CD4-positive, alpha-beta T cell treated with Interferon alpha-2 for 1 hour (primary cell): ENCODE measurements around the gene TDRD9.

Experiments used
- DNase-seq, 2 donors: peaks; one replicate each; pipeline ENCODE4 v3.0.0-alpha.2; 2020 to 2022

The TDRD9 gene

DNA sequence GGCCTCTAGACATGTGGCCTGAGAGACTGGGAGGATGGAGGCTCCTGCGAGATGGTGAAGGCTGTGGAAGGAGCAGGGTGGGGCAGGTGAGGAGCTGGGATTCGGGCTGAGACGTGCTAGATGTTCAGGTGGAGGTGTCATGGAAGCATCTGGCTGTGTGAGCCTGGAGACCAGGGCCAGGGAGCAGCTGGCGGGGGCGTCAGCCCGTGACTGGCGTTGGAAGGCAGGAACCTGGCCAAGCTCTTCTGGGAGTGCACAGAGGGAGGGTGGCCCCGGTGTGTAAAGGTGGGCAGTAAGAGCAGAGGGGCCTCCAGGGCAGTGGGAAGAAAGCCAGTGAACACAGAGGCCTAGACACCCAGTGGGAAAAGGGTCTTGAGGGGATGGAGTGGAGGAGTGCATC, 69.1 kb downstream of the TDRD9 start:
- no peak for DNase-seq

- DNase-seq, result no peak
These were observed 69.8 kb downstream of the TDRD9 start for GRCh38 chr14:103998027-103998426.

DNA sequence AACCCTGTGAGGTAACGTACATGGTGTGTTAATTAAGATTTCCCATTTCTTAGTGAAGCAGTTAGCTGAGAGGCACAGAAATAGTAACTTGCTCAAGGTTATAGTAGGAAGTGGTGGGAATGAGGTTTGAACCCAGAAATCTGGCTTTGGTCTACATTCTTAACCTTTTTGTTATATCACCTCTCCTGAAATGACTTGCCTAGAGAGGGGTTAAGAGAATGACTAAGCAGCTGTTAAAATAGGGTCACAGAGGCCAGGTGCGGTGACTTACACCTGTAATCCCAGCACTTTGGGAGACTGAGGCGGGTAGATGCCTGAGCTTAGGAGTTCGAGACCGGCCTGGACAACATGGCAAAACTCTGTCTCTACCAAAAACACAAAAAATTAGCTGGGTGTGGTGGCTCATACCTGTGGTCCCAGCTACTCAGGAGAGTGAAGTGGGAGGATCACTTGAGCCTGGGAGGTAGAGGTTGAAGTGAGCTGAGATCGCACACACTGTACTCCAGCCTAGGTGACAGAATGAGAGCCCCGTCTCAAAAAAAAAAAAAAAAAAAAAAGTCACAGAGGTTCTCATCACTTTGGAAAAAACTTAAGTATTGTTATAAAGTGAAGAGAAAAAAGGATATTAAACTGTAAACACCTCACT, 71.7 kb downstream of the TDRD9 start:
- DNase-seq, result no peak

GRCh38 chr14:104001003-104001402, 72.7 kb downstream of the TDRD9 start:
- peak in 1 of 2 donors; percentile 15 for DNase-seq

- DNase-seq, result no peak
These were observed 75.4 kb downstream of the TDRD9 start for GRCh38 chr14:104003616-104004015.

DNA sequence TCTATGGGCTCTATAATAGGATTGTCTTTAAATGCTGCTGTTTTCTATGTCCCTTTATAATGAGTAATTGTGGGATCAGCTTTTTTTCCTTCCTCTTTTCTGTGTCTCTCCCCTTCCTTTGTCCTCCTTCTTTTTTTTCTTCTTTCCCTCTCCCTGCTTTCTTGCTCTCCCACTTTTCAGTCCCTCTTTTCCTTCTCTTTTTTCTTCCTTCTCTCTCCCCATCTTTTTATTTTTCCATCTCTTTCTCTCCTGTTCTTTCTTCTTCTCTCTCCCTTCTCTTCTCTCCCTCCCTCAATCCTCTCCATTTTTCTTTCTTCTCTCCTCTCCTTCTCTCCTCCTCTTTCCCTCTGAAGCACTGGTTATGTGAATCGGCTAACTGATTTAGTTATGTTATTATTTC, 76.6 kb downstream of the TDRD9 start:
- DNase-seq, result no peak

DNA sequence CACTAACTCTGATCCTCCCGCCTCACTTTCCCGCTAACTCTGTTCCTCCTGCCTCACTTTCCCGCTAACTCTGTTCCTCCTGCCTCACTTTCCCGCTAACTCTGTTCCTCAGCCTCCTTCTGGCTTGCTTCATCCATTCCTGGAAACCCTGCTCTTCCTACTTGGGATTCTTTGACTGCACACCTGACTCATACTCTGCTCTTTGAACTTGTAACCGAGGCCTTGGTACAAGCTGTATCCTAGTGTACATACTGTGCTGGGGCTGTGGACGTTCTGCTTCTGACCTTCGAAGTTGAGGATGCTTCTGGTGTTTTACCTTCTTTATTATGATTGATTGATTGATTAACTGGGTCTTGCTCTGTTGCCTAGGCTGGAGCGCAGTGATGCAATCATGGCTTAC, 77.2 kb downstream of the TDRD9 start:
- no peak for DNase-seq

DNA sequence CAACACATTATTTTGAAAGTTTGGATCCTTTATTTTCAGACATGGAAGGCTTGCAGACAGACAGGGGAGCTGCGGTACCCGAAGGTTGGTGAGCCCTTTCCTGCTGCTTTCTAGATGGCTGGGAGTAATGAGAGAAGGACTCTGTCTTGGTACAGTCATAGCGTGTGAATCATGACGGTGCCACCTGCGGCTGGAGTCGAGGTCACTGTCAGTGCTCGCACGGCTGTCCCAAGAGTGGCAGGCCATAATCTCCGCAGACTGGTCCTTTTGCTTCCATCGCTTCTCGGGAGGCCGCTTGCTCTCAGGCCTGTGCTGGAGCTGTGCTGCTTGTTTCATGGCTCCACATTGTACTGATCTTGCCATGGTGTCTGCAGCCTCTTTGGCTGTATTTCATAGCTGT, 78.9 kb downstream of the TDRD9 start:
- no peak for DNase-seq

DNA sequence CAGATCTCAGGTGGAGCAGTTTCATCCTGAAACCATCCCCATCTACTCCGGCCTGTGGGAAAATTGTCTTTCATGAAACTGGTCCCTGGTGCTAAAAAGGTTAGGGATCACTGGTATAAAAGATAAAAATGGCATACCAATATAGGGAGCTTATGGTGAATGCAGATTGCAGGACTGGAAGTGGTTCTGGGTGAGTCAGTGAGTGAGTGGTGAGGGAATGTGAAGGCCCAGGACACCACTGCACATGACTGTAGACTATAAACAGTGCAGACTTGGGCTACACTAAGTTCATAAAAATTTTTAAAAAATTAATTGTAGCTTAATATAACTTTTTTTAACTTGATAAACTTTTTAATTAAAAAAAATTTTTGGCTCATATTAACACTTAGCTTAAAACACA, 81.0 kb downstream of the TDRD9 start:
- no peak for DNase-seq

DNA sequence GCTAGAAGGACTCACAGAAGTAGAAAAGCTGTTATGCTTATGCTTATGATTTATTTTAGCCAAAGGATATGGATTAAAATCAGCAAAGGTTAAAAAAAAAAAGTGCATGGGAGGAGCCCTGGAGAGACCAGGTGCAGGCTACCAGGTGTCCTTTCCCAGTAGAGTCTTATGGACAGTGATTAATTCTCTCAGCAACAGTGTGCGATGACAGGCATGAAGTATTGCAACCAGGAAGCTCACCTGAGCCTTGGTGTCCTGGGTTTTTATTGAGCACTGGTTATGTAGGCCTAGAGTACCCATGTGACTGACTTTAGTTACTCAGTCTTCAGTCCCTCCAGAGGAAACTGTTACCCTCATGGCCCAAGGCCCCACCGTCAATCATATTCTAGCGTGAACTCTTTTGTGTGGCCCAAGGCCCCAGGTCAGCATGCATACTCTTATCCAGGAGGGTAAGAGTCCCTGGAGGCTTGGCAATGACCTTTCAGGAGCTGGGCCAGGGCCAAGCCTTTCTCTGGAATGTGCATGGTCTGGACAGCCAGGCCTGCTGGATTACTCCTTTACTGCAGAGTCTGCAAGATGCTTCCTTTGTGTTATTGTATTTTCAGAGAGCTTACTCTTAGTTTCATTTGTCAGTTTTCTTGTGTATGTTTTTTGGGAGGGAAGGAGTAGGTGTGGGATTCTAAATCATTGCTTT, 83.7 kb downstream of the TDRD9 start:
- DNase-seq, result no peak

- no peak for DNase-seq
These were observed 86.5 kb downstream of the TDRD9 start for GRCh38 chr14:104014764-104015163.

DNA sequence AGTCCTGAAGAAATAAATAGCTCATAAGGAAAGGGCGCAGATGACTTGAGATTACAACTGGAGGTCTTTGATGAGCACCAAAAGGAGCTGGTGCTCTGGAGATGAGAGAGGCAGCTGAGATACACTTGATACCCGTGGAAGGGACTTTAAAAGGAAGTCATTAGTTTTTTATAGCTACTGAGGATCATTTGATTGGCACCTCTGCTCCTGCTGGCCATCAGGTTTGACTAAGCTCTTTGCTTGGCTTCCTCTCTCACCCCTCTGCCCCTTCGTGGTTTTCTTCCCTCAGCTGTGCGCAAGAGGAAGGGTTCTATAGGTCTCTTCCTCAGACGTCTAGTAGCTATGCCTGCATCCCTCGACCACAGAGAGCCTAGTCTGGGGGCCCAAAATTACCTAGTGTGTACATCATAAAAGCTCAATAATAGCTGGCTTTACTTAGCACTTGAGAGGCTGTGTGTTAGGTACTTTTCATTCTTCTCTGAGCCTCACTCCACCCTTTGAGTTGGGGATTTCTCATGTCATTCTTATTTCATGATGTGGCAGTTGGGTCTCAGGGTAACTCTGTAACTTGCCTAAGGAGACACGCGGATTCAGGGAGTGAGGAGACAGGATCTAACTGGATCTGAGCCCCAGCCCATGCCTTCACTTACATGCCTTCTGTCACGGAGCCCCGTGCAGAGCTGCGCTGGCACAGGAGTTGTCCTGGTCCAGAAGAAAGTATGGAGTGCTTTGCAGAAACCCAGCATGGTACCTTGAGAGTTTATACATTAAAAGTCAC, 88.8 kb downstream of the TDRD9 start:
- DNase-seq, result no peak

DNA sequence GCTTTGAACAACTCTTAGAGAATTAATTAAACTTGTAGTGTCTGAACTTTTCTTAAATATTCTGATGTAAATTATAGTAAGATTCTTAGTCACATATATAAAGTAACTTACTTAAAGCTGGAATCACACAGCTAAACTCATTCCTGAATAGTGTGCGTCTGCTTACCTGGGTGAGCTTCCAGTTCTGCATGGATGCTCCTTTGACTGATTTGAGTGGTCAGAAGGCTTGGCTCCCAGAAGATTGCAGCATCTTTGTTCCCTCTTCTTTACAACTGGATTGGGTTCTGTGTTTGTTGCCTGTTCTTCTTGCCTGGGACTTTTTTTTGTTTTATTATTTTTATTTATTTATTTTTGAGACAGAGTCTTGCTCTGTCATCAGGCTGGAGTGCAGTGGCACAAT, 90.8 kb downstream of the TDRD9 start:
- DNase-seq, result no peak

DNA sequence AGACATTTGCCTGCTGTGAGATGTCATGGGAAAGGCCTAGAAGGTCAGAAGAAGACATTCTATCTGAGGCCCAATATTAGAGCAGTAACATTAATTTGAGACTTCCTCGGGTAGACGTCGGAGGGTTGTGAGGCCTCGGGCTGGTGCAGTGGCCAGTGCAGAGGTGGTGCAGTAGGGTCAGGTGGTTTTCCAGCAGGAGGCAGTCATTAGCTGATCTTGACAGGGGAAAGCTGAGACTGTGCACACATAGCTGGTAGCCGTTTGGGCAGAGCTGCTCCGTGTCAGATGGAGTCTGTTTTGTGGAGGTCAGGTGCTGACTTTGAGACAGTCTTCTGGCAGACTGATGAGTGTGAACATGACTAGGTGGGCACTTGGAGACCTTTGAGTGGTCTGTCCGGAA, 91.5 kb downstream of the TDRD9 start:
- DNase-seq, result no peak

DNA sequence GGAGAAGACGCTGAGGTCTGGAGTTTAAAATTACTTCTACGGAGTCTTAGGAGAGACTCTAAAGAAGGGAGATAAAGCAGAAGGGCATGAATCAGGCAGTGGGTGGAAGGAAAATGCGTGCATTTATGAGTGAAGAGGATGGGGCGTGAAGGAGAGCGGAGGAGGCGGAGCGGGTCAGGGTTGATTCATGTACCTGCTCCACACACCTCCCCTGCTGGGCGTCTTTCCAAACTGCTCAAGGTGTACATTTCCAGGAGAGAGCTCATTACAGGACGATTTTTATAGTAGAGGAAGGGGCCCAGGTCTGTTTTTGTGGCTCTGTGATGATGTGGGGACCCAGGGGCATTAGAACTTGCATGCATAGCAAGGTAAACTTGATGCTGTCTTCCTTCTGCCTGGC, 92.2 kb downstream of the TDRD9 start:
- no peak for DNase-seq

- DNase-seq, result no peak
These were observed 95.2 kb downstream of the TDRD9 start for GRCh38 chr14:104023325-104024055.

DNA sequence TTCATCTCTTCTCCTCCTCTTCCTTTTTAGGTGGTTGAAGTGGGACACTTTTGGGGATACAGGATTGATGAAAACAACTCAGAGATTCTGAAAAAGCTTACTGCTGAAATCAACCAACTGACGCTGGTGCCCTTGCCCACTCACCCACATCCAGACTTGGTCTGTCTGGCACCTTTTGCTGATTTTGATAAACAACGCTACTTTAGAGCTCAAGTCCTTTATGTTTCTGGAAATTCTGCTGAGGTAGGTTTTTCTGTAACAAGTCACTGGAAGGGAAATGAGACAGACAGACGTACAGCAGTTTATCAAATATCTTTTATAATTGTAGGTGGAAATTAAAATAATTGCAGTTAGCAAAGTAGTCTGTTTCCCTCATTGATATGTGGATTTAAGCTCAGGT, 97.3 kb downstream of the TDRD9 start:
- no peak for DNase-seq

GRCh38 chr14:104026024-104026423, 97.8 kb downstream of the TDRD9 start:
- DNase-seq, result no peak

DNA sequence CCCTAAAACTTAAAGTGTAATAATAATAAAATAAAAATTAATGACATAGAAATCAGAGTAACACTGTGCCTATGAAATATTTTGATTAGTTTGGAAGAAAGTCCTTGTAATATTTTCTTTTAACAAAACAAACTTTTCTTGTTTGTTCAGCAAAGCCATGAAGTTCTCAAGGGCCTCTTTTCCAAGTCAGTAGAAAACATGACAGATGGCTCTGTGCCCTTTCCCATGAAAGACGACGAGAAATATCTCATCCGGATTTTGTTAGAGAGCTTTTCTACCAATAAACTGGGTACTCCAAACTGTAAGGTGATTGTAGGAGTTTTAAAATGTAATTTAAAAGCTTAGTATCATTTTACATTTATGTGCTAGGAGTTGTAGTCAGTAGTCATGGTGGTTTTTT, 102.7 kb downstream of the TDRD9 start:
- no peak for DNase-seq

DNA sequence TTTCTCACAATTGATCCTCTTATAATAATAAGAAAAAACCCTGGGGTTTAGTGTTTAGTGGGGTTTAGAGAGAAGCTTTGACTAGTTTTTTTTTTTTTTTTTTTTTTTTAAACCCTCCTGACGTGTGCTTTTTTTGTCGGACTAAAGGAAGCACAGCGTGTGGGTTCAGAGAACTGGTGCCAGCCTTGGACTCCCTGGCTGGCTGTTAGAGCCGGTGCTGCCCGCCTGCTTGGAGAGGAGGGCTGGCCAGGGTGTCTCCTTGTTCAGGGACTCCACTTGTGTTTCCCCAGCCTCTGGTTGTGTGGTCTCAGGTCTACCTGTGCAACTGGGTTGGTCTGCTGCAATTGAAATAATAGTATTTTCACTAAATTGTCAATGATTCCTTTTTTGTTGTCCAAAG, 103.1 kb downstream of the TDRD9 start:
- DNase-seq, result no peak

DNA sequence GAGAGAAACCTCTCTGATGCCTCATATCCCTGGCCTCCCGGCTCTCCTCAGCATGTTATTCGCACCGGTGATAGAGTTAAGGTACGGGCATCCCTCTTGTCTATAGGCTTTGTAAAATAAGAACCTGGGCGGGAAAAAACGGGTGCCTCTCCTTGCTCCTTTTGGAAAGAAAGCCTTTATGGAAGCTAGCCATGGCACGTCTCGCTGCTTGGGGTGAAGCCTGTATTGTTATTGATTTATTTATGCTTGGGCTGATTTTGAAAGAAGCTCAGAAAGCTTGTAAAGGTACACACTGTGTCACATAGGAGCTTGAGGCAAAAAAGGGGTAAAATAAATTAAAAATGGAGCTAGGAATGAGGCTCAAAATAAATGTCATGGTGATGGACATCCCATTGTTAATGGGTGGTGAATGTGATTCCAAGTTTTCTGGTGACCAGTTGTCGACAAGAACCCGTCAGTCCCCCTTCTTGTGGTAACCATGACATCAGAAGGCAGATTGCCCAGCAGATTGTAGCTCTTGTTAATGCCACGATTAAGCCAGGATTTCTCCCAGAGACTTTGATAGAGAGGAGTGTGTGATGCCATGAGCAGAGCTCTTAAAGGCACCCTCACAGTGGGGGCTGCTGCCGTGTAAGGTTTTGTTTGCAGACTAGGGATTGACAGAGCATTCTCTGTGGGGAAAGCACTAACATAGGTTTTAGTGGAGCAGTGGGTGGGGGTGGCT, 106.9 kb downstream of the TDRD9 start:
- DNase-seq, result no peak

- no peak for DNase-seq
These were observed 108.0 kb downstream of the TDRD9 start for GRCh38 chr14:104036212-104036611.

DNA sequence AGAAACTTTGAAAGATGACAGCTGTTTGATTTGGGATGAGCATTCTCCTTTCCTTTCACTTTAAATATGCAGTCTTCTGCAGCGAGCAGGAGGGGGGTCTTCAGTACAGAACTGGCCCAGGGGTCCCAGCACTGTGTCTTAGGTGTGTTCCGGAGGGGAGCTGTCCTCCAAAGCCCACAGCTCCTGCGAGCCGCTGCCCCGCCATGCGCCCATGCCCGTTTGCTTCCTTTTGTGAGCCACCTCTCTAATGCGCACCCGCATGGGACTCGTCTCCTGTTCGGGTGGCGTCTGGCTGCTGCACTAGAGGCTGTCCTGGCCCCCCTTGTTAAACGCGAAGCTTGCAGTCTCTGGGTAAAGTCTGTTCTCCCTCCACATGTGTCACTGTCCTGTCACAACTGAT, 108.8 kb downstream of the TDRD9 start:
- no peak for DNase-seq
